IgD-negative memory B cell (primary cell): ENCODE results near the gene BLVRB. TPM values are rescaled to one million over a fixed set of nuclear protein-coding genes. Genes with fewer than 3 reads are reported as not detected.

Experiments used
- H3K27ac Mint-ChIP-seq, 3 donors: one replicate each; pipeline ENCODE4 v1.8.0; 2020 to 2022; ENCODE audit warnings: mild to moderate bottlenecking in 3 of 3, mixed read lengths in 3 of 3, moderate library complexity in 1 of 3
- H3K27me3 Mint-ChIP-seq: one replicate; pipeline ENCODE4 v1.8.0; 2021; ENCODE audit warnings: mixed read lengths
- H3K36me3 Mint-ChIP-seq: one replicate; pipeline ENCODE4 v1.8.0; 2020; ENCODE audit warnings: mild to moderate bottlenecking, mixed read lengths
- H3K4me1 Mint-ChIP-seq, 3 donors: one replicate each; pipeline ENCODE4 v1.8.0; 2020 to 2022; ENCODE audit warnings: mixed read lengths in 3 of 3, mild to moderate bottlenecking in 1 of 3
- H3K4me3 Mint-ChIP-seq, 4 donors: one replicate each; pipeline ENCODE4 v1.8.0; 2020 to 2022; ENCODE audit warnings: mild to moderate bottlenecking in 4 of 4, mixed read lengths in 4 of 4, moderate library complexity in 3 of 4
- H3K9me3 Mint-ChIP-seq, 3 donors: one replicate each; pipeline ENCODE4 v1.8.0; 2020 to 2021; ENCODE audit warnings: mixed read lengths in 3 of 3, mild to moderate bottlenecking in 1 of 3
- polyA plus RNA-seq: library from polyadenylated mRNA; unstranded; fragments of 300-500 nt; fragmentation: Illumina TruSeq; gene quantifications from one replicate; pipeline ENCODE4 v1.2.3, GENCODE V29; 2021

Gene BLVRB
- polyA plus RNA-seq, 1 donor from 2014 or later: 35.9 TPM

DNA sequence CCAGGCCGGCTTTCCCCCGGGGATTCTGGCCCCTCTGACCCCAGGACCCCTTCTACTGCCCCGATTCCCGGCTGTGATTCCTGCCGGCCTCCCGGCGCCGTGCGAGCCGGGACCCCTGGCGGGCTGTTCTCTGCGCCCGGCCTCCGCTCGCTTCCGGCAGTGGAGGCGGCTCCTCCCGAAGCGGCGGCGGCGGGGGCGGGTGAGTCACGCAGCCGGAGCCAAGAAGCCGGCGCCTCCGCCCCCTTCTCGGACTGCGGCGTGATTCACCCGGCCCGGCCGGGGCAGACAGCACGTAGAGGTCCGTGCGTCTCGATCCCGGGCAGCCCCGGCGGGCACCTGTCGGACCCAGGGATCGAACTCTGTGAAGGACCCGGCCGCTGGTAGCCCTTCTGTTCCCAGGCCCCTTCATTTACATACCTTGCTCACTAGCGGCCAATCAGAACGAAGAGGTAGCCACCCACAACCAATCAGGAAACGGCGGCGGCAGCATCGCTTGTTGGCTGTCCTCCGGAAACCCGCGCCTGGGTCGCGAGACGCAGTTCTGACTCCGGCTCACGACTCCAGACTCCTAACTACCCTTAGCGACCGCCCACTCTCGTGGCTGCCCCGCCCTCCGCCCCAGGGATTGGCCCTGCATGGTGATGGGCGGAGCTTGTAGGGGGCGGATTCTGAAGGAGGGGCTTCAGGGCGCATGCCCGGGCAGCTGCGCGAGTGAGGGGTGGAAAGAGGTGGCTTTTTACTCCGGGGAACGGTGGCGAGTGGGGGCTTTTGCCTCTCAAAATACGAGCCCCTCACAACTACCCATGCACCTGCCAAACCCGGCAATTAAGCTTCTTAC is 39.9 kb downstream of the BLVRB start, which contains the start of gene SERTAD1:
SERTAD1 (minus strand) TSS at position 543 of the 838 bp plus-strand sequence. CDS start 2,446 bp downstream, outside the sequence.
- H3K9me3 Mint-ChIP-seq: no peaks in the 10 kb centered on the region
- H3K36me3 Mint-ChIP-seq: no peaks in the 10 kb centered on the region
- H3K4me1 Mint-ChIP-seq: peaks cover 20 to 24% (median 22%) of the 10 kb centered on the region in 3 donors
- no peaks in the 10 kb centered on the region for H3K27me3 Mint-ChIP-seq
- H3K4me3 Mint-ChIP-seq: peak within 1 kb of the TSS; percentile 93 to 97 (median 95)
- peak within 1 kb of the TSS; percentile 95 to 98 (median 97) for H3K27ac Mint-ChIP-seq

DNA sequence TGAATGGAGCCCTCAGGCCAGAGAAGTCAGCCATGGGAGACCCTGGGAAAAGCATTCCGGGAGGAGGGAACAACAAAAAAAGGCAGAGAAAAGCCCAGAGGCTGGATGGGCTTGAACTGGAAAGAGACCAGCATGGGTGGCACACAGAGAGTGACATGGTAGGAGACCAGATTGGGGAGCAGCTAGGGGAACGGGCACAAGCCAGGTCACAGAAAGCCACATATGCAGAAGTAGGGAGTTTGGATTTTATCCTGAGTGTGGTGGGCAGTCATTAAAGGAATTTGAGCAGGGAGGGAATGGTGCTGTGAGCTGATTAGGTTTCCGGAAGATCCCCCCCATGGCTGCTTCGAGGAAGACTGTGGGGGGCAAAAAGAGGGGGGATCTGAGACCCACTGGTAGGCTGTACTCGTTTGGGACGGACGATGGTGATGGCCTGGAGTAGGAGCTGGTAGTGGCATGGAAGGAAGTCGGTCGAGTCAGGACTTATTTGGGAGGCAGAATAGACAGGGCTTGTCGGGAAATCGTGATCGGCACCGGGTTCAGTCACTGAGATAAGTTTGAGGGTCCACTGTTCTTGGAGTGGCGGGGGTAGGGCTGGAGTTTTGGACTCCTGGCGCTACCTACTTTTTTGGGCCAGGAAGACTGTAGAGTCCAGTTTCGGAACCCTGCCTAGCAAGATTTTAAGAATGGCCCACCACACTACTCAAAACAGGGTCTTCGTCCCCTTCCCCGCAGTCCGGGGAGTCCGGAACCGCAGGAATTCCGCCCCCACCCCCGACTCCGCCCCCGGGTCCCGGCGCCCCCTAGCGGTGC is 40.7 kb downstream of the BLVRB start:
- H3K36me3 Mint-ChIP-seq: no peaks in the 10 kb centered on the region
- peak overlapping the region; percentile 93 to 97 (median 95) for H3K4me3 Mint-ChIP-seq
- H3K27me3 Mint-ChIP-seq: no peaks in the 10 kb centered on the region
- peaks cover 20 to 26% (median 22%) of the 10 kb centered on the region in 3 donors for H3K4me1 Mint-ChIP-seq
- no peaks in the 10 kb centered on the region for H3K9me3 Mint-ChIP-seq
- peak overlapping the region; percentile 95 to 98 (median 97) for H3K27ac Mint-ChIP-seq

- no peaks in the 10 kb centered on the region for H3K9me3 Mint-ChIP-seq
- no peaks in the 10 kb centered on the region for H3K36me3 Mint-ChIP-seq
- no peaks in the 10 kb centered on the region for H3K27me3 Mint-ChIP-seq
- H3K4me1 Mint-ChIP-seq: peaks cover 18 to 26% (median 19%) of the 10 kb centered on the region in 3 donors
- H3K4me3 Mint-ChIP-seq: peak overlapping the region in 2 of 4 donors; percentile 17 to 93
- H3K27ac Mint-ChIP-seq: peak overlapping the region in 2 of 3 donors; percentile 47 to 98
These were observed 41.6 kb downstream of the BLVRB start for GRCh38 chr19:40423938-40424337.

DNA sequence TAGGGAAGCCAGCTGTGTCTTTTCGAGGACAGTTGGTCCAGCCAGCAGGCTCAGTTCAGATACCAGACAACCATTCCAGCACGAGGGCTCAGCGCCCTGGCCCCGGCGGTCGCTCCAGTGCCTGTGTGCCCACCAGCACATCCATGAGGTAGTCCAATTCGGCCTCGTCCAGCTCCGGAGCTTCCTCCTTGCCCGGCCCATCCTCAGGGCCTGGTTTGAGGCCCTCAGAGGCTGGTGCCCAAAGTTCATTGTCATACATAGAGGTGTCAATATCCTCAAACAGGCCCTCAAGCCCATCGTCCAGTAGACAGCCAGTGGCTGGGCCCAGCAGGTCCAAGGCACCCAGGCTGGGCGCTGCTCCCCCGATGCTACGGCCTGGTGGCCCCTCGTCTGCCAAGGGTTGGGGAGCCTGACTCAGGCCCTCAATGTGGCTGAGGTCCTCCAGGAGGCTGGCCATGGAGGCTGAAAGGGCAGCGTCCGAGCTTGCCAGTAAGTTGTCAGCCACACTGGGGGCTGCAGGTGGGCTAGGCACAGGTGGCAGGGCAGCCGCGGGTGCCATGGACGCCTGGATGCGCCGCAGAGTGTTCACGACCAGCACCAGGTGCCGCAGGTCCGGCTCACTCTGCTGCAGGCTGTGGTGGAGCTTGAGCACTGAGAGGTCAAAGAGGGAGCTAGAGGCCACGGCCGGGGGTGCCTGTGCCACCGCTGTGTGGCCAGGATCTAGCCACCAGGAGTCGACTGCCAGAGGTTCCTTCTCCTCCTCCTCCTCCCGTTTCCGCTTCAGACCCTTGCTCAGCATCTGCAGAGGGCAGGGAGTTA is 42.6 kb downstream of the BLVRB start:
- peak overlapping the region in 2 of 3 donors; percentile 43 to 74 for H3K27ac Mint-ChIP-seq
- peaks cover 18 to 26% (median 18%) of the 10 kb centered on the region in 3 donors for H3K4me1 Mint-ChIP-seq
- H3K4me3 Mint-ChIP-seq: peak overlapping the region in 1 of 4 donors; percentile 93
- no peaks in the 10 kb centered on the region for H3K9me3 Mint-ChIP-seq
- no peaks in the 10 kb centered on the region for H3K27me3 Mint-ChIP-seq
- no peaks in the 10 kb centered on the region for H3K36me3 Mint-ChIP-seq

DNA sequence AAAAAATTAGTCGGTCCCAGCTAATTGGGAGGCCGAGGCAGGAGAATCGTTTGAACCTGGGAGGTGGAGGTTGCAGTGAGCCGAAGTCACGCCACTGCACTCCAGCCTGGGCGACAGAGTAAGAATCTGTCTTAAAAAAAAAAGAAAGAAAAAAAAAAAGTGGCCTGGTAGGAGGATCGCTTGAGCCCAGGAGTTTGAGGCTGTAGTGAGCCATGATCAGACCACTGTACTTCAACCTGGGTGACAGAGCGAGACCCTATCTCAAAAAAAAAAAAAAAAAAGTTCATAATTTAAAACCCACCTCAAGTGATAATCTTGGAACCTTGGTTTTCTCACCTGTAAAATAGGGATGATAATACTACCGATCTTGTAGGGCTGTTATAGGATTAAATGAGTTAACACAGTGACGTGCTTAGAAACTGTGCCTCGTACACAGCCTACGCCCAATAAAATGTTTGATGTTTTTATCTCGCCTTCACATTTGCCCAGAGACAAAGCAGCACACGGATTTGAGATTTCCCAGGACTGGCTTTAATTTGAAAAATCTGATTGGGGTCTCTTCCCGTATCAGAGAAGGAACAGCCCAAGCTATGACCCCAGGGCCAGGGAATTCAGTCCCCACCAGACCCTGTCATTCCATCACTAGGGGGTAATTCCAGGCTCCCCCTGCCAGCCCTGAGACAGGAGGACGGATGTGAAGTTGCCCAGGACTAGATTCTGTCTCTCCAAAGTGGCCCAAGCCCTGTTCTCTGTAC is 43.4 kb downstream of the BLVRB start:
- no peaks in the 10 kb centered on the region for H3K9me3 Mint-ChIP-seq
- no peaks in the 10 kb centered on the region for H3K27me3 Mint-ChIP-seq
- H3K4me3 Mint-ChIP-seq: peak overlapping the region in 3 of 4 donors; percentile 60 to 87 (median 80)
- peak overlapping the region; percentile 43 to 85 (median 74) for H3K27ac Mint-ChIP-seq
- H3K4me1 Mint-ChIP-seq: peaks cover 18 to 22% (median 20%) of the 10 kb centered on the region in 3 donors
- no peaks in the 10 kb centered on the region for H3K36me3 Mint-ChIP-seq

DNA sequence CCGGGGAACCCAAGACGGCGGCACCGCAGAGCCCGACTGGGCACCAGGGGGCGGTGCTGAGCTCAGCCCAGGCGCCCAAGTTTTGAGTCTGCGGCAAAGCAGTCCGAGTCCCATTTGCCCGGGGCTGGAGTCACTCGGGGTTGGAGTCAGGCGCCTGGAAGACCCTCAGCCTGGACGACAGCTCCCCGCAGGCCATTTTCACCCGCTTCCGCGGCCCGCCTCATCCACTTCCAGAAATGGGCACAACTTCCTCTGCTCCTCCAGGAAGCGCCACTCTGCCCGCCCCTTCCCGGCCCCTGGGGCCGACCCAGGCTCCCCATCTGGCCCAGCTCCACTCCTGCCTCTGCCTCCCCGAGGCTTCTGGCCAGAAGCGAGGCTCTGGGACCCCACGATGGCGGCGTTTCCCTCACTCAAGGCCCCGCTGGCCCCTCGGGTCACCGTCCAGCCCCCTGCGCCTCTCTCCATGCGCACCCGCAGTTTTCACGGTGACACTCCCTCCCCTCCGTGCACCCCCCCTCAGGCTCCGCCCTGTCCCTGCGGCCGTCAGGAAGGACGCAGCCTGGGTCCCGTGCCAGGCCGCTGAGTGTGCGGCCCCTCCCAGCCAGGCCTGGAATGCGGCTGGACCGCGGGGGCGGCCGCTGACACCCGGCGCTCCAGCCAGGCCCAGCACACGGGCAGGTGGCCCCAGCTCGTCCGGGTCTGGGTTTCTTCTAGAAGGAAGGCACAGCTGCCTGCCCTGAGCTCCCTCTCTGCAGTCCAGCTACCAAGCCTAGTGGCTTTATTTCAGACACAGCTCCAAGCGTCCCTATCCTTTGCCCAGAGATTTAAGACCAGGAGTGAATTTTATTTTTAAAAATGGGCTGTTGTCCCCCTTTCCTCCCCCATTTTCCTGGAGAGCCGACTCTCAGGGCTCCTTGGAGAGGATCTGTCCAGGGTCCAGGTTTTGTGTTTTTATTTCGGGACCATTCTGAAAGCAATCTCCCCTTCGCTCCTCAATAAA is 44.5 kb downstream of the BLVRB start:
- peak overlapping the region; percentile 84 to 88 (median 85) for H3K27ac Mint-ChIP-seq
- peak overlapping the region; percentile 80 to 91 (median 89) for H3K4me3 Mint-ChIP-seq
- no peaks in the 10 kb centered on the region for H3K27me3 Mint-ChIP-seq
- no peaks in the 10 kb centered on the region for H3K36me3 Mint-ChIP-seq
- H3K9me3 Mint-ChIP-seq: no peaks in the 10 kb centered on the region
- H3K4me1 Mint-ChIP-seq: peaks cover 14 to 21% (median 18%) of the 10 kb centered on the region in 3 donors

DNA sequence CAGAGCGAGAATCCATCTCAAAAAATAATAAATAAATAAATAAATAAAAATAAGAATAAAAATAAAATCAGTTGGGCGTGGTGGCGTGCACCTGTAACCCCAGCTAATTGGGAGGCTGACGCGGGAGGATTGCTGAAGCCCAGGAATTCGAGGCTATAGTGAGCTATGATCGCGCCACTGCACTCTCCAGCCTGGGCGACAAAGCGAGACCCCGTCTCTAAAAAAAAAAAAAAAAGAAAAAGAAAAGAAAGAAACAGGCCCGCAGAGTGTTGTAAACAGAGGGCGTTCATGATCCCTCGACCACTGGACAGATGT is 45.1 kb downstream of the BLVRB start:
- Mint-ChIP-seq H3K27ac (peak overlapping the region; percentile 84 to 88 (median 85)), H3K4me3 (peak overlapping the region; percentile 80 to 91 (median 89)), H3K9me3 (no peaks in the 10 kb centered on the region), H3K36me3 (no peaks in the 10 kb centered on the region), H3K4me1 (peaks cover 8 to 18% (median 18%) of the 10 kb centered on the region in 3 donors), H3K27me3 (no peaks in the 10 kb centered on the region)

DNA sequence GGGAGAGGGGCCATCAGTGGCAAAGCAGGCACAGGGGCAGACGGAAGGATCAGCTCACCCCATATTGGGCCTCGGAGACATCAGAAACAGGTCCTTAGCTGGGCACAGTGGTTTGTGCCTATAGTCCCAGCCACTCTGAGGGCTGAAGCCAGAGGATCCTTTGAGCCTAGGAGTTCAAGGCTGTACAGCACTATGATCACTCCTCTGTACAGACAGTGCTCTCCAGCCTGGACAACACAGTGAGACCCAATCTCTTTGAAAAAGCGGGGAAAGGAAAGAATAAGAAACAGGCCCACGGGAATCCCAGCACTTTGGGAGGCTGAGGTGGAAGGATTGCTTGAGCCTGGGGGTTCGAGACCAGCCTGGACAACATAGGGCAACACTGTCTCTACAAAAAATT is 45.8 kb downstream of the BLVRB start:
- H3K9me3 Mint-ChIP-seq: no peaks in the 10 kb centered on the region
- H3K27me3 Mint-ChIP-seq: no peaks in the 10 kb centered on the region
- H3K4me1 Mint-ChIP-seq: peaks cover 8 to 17% (median 16%) of the 10 kb centered on the region in 3 donors
- H3K4me3 Mint-ChIP-seq: peak overlapping the region in 3 of 4 donors; percentile 46 to 80 (median 78)
- peak overlapping the region in 1 of 3 donors; percentile 44 for H3K27ac Mint-ChIP-seq
- H3K36me3 Mint-ChIP-seq: no peaks in the 10 kb centered on the region

GRCh38 chr19:40419066-40419612 is 46.4 kb downstream of the BLVRB start:
- H3K4me3 Mint-ChIP-seq: peak overlapping the region in 3 of 4 donors; percentile 6 to 80 (median 46)
- H3K9me3 Mint-ChIP-seq: no peaks in the 10 kb centered on the region
- H3K4me1 Mint-ChIP-seq: peaks cover 8 to 12% (median 11%) of the 10 kb centered on the region in 3 donors
- H3K27ac Mint-ChIP-seq: peak overlapping the region in 2 of 3 donors; percentile 44 to 45
- no peaks in the 10 kb centered on the region for H3K36me3 Mint-ChIP-seq
- no peaks in the 10 kb centered on the region for H3K27me3 Mint-ChIP-seq

- no peaks in the 10 kb centered on the region for H3K27me3 Mint-ChIP-seq
- no peaks in the 10 kb centered on the region for H3K36me3 Mint-ChIP-seq
- H3K9me3 Mint-ChIP-seq: no peaks in the 10 kb centered on the region
- H3K4me1 Mint-ChIP-seq: peaks cover 8 to 11% (median 11%) of the 10 kb centered on the region in 3 donors
- peak overlapping the region in 2 of 4 donors; percentile 80 to 89 for H3K4me3 Mint-ChIP-seq
- peak overlapping the region in 1 of 3 donors; percentile 60 for H3K27ac Mint-ChIP-seq
These were observed 47.5 kb downstream of the BLVRB start for GRCh38 chr19:40418040-40418439.

DNA sequence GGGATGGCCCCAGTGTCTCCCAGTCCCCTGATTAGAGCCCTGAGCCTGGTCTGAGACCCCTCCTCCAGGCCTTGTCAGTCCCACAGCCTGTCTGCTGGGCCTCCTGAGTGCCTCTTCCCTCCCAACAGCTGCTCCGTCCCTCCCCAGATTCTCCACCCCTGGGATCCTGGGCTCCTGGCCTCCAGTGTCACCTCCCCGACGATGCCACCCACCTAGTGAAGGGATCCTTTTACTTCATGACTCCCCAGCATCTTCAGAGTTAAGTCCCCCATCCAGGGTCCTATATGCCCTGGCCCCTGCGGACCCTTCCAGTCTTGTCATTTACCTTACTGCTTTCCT is 47.9 kb downstream of the BLVRB start:
- H3K27me3 Mint-ChIP-seq: no peaks in the 10 kb centered on the region
- H3K4me3 Mint-ChIP-seq: peak overlapping the region in 1 of 4 donors; percentile 89
- no peaks in the 10 kb centered on the region for H3K9me3 Mint-ChIP-seq
- no peak overlapping the region for H3K27ac Mint-ChIP-seq
- H3K36me3 Mint-ChIP-seq: no peaks in the 10 kb centered on the region
- peaks cover 8 to 11% (median 11%) of the 10 kb centered on the region in 3 donors for H3K4me1 Mint-ChIP-seq

DNA sequence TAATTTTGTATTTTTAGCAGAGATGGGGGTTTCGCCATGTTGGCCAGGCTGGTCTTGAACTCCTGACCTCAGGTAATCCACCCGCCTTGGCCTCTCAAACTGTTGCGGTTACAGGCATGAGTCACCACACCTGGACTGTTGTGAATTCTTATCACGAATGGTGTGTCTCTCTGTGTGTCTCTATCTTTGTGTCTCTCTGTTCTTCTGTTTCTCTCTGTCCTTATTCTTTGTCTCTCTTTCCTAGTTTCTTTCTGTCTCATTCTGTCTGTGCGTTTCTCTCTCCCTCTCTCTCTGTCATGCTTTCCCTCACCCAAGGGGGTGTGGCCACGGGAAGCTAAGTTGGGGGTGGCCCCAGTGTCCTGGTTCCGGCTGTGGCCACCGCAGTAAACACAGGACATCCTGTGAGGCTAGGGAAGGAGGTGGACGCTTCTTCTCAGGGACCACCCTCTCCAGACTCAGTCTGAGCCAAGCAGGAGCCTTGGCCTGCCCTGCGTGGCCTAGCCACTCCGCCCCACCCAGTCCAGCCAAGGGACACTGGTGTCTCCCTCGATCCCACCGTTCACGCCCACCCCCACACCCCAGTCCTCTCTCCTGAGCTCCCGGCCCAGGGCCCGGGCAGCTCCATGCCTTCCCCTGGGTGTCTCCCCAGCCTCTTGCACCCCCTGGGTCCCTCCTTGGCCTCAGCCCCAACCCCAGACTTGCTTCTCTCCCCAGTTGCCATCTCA is 48.5 kb downstream of the BLVRB start:
- H3K4me3 Mint-ChIP-seq: peak overlapping the region in 3 of 4 donors; percentile 3 to 56 (median 19)
- no peaks in the 10 kb centered on the region for H3K9me3 Mint-ChIP-seq
- peak overlapping the region in 1 of 3 donors; percentile 88 for H3K27ac Mint-ChIP-seq
- no peaks in the 10 kb centered on the region for H3K36me3 Mint-ChIP-seq
- H3K27me3 Mint-ChIP-seq: no peaks in the 10 kb centered on the region
- peaks cover 4 to 9% (median 7%) of the 10 kb centered on the region in 3 donors for H3K4me1 Mint-ChIP-seq
